ENCODE measurements around the gene PSMD2.

The PSMD2 gene

GRCh38 chr3:184282941-184283340, 16.1 kb upstream of the PSMD2 start:
- DNase-seq: no peak

- DNase-seq: no peak
These were observed 15.4 kb upstream of the PSMD2 start for GRCh38 chr3:184283681-184284080.

- DNase-seq: peak; percentile 39
These were observed 14.3 kb upstream of the PSMD2 start for GRCh38 chr3:184284696-184285095.

GRCh38 chr3:184289426-184289938, 9.6 kb upstream of the PSMD2 start:
- DNase-seq: peak; percentile 37

- no peak for DNase-seq
These were observed 8.7 kb upstream of the PSMD2 start for GRCh38 chr3:184290331-184290730.

GRCh38 chr3:184291044-184291737, 7.8 kb upstream of the PSMD2 start:
- no peak for DNase-seq

- DNase-seq: no peak
These were observed 7.1 kb upstream of the PSMD2 start for GRCh38 chr3:184291738-184292445.

GRCh38 chr3:184295771-184296170, 3.3 kb upstream of the PSMD2 start:
- DNase-seq: no peak

- DNase-seq: no peak
These were observed 2.4 kb upstream of the PSMD2 start for GRCh38 chr3:184296616-184297015.

- peak; percentile 5 for DNase-seq
These were observed 692 bp downstream of the PSMD2 start for GRCh38 chr3:184299488-184300377.

GRCh38 chr3:184300378-184300720, 1.3 kb downstream of the PSMD2 start:
- no peak for DNase-seq

- DNase-seq: peak; percentile 18
These were observed 6.5 kb downstream of the PSMD2 start for GRCh38 chr3:184305577-184305976.

- DNase-seq: no peak
These were observed 7.4 kb downstream of the PSMD2 start for GRCh38 chr3:184306341-184306972.

GRCh38 chr3:184307915-184308314, 8.9 kb downstream of the PSMD2 start:
- DNase-seq: no peak

- DNase-seq: no peak
These were observed 9.7 kb downstream of the PSMD2 start for GRCh38 chr3:184308744-184309143.

GRCh38 chr3:184311633-184312032, 12.6 kb downstream of the PSMD2 start:
- no peak for DNase-seq

GRCh38 chr3:184314363-184314699, 15.3 kb downstream of the PSMD2 start, which contains the start of gene EIF4G1:
Gene EIF4G1 (plus strand): TSS chr3:184314606. CDS start chr3:184315797, 1,191 bp downstream.
- DNase-seq: peak; percentile 96

- peak; percentile 70 for DNase-seq
These were observed 15.9 kb downstream of the PSMD2 start for GRCh38 chr3:184314700-184315542.

GRCh38 chr3:184315543-184315867, 16.5 kb downstream of the PSMD2 start:
- peak; percentile 34 for DNase-seq

- DNase-seq: peak; percentile 27
These were observed 17.0 kb downstream of the PSMD2 start for GRCh38 chr3:184315871-184316661.

- DNase-seq: no peak
These were observed 17.8 kb downstream of the PSMD2 start for GRCh38 chr3:184316792-184317191.

Data from inflammatory macrophage treated with lipopolysaccharide for 4 hours (primary cell).